Measurements from ENCODE around the gene GPATCH8.

The GPATCH8 gene

GRCh38 chr17:44416558-44417289 lies 86.5 kb downstream of the GPATCH8 start:
- in situ Hi-C loops (cut with MboI; ENCODE audit: low sequenced_read_pairs, unreplicated experiment) = no loop called here
- TF ChIP-seq, protein P1, sequence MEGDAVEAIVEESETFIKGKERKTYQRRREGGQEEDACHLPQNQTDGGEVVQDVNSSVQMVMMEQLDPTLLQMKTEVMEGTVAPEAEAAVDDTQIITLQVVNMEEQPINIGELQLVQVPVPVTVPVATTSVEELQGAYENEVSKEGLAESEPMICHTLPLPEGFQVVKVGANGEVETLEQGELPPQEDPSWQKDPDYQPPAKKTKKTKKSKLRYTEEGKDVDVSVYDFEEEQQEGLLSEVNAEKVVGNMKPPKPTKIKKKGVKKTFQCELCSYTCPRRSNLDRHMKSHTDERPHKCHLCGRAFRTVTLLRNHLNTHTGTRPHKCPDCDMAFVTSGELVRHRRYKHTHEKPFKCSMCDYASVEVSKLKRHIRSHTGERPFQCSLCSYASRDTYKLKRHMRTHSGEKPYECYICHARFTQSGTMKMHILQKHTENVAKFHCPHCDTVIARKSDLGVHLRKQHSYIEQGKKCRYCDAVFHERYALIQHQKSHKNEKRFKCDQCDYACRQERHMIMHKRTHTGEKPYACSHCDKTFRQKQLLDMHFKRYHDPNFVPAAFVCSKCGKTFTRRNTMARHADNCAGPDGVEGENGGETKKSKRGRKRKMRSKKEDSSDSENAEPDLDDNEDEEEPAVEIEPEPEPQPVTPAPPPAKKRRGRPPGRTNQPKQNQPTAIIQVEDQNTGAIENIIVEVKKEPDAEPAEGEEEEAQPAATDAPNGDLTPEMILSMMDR (IDR thresholded peaks at IDR 0.05; ENCODE audit: borderline replicate concordance, control extremely low read depth, extremely low read depth, insufficient read depth, missing control alignments) = no peak

DNA sequence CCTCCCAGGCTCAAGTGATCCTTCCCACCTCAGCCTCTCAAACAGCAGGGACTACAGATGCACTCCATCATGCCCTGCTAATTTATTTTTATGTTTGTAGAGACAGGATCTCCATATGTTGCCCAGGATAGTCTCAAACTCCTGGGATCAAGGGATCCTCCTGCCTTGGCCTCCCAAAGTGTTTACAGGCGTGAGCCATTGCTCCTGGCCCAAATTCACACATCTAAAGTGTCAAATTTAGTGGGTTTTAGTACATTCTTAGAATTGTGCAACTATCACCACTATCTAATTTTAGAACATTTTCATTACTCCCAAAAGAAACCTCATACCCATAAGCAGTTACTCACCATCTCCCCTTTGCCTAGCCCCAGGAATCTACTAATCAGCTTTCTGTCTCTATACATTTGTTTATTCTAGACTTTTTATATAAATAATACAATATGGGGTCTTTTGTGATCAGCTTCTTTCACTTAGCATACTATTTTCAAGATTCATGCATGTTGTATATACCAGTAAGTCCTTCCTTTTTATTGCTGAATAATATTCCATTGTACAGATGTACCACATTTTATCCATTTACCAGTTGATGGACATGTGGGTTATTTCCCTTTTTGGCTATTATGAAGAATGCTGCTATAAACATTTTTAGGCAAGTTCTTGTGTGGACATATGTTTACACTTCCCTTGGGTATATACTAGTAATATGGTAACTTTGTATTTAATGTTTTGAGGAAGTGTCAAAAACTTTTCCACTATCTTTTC lies 88.6 kb downstream of the GPATCH8 start:
- in situ Hi-C loops (cut with MboI; ENCODE audit: low sequenced_read_pairs, unreplicated experiment) = no loop called here
- DNase-seq (ENCODE audit: low spot score) = no peak
- TF ChIP-seq, protein P1 (IDR thresholded peaks at IDR 0.05; ENCODE audit: borderline replicate concordance, control extremely low read depth, extremely low read depth, insufficient read depth, missing control alignments) = no peak

More at GRCh38 chr17:44416558-44417289, 86.5 kb downstream of the GPATCH8 start:
- no peak for DNase-seq (ENCODE audit: low spot score)

DNA sequence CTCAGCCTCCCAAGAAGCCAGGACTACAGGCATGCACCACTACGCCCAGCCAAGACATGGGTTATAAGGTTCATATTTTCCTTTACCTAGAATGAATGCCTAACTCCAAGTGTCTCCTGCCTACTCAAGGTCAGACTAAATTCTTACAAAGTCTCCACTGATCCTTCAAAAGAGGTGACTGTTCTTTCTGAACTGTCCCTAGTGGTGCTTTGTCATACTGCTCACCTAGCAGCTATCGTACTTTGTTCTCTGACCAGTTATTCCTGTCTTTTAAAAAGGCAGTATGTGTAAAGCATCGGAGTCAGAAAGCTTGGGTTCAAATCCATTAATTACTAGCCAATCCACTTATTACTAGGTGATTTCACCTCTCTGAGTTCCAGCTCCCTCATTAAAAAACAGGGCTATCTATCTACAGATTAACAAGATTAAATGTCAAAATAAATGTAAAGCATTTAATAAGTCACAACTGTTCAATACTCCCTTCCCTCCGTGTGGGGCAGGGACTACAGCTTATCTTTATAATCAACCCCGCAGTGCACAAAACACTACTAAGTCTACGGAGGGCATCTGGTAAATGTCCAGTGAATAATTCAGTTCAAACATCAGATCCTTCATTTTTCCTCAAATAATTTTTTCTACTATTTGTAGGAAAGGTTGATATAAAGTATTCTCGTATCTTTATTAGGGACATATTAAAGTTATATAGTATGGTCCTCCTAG lies 93.7 kb downstream of the GPATCH8 start:
- in situ Hi-C loops (cut with MboI; ENCODE audit: low sequenced_read_pairs, unreplicated experiment) = loop anchor here (10.0 kb wide), 1 partner anchor 95 kb away; the partner anchor contains the start of gene GPATCH8
- DNase-seq (ENCODE audit: low spot score) = no peak
- TF ChIP-seq, protein P1 (IDR thresholded peaks at IDR 0.05; ENCODE audit: borderline replicate concordance, control extremely low read depth, extremely low read depth, insufficient read depth, missing control alignments) = no peak

DNA sequence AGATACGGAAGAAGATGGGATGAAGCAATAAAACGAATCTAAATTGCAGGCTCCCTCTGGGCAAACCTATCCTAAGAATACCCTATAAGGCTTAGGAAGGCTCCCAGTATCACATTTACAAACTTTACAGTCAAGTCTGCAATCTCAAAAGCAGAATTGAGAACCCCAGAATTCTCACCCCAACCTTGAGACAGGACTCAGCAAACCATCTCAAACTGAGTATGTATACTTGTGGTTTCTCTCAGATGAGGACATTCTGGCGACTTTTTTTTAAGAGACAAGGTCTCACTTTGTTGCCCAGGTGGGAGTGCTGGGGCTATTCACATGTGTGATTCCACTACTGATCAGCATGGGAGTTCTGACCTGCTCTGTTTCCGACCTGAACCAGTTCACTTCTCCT lies 94.4 kb downstream of the GPATCH8 start:
- DNase-seq (ENCODE audit: low spot score) = no peak
- TF ChIP-seq, protein P1 (IDR thresholded peaks at IDR 0.05; ENCODE audit: borderline replicate concordance, control extremely low read depth, extremely low read depth, insufficient read depth, missing control alignments) = no peak
- in situ Hi-C loops (cut with MboI; ENCODE audit: low sequenced_read_pairs, unreplicated experiment) = loop anchor here (10.0 kb wide), 1 partner anchor 96 kb away; the partner anchor contains the start of gene GPATCH8

GRCh38 chr17:44402564-44403172 lies 100.5 kb downstream of the GPATCH8 start:
- in situ Hi-C loops (cut with MboI; ENCODE audit: low sequenced_read_pairs, unreplicated experiment) = loop anchor here (10.0 kb wide), 1 partner anchor 102 kb away; the partner anchor contains the start of gene GPATCH8
- TF ChIP-seq, protein P1 (IDR thresholded peaks at IDR 0.05; ENCODE audit: borderline replicate concordance, control extremely low read depth, extremely low read depth, insufficient read depth, missing control alignments) = no peak

More at GRCh38 chr17:44402564-44403172, 100.5 kb downstream of the GPATCH8 start:
- DNase-seq (ENCODE audit: low spot score) = no peak
